ENCODE measurements around the gene DDX18. TPM values are rescaled to one million over a fixed set of nuclear protein-coding genes. Genes with fewer than 3 reads are reported as not detected.

Gene DDX18
- total RNA-seq, 1 experiment from 2014 or later: 42.8 TPM

DNA sequence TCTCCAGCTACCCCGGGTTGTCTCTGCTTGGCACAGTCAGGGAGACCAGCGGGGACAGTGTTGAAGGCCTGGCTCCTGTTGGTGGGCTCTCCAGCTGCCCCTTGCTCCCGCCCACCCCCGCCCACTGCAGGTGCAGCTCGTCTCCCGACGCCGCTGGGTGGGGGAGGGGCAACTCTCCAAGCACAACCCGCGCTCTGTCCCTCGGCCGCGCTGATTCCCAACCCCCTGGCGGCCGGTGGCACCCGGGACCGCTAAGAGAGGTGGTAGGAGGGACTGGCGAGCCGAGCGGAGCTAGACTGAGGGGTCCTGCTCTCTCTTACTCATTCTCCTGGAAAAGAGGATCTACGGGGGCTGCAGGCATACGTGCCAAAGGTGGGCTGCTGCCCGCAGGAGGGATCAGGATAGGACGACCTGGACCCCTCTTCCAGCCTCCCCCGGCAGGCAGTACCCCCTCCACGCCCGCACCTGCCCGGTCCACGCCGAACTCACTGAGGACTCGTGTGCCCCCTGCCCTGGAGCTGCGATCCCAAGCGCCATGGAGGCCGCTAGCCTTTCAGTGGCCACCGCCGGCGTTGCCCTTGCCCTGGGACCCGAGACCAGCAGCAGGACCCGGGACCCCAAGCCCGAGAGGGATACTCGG lies 44.5 kb downstream of the DDX18 start:
- TF ChIP-seq, protein P1, sequence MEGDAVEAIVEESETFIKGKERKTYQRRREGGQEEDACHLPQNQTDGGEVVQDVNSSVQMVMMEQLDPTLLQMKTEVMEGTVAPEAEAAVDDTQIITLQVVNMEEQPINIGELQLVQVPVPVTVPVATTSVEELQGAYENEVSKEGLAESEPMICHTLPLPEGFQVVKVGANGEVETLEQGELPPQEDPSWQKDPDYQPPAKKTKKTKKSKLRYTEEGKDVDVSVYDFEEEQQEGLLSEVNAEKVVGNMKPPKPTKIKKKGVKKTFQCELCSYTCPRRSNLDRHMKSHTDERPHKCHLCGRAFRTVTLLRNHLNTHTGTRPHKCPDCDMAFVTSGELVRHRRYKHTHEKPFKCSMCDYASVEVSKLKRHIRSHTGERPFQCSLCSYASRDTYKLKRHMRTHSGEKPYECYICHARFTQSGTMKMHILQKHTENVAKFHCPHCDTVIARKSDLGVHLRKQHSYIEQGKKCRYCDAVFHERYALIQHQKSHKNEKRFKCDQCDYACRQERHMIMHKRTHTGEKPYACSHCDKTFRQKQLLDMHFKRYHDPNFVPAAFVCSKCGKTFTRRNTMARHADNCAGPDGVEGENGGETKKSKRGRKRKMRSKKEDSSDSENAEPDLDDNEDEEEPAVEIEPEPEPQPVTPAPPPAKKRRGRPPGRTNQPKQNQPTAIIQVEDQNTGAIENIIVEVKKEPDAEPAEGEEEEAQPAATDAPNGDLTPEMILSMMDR (conservative IDR thresholded peaks at IDR 0.05; ENCODE audit: low read depth, low read length): no peak
- no peak for TF ChIP-seq EZH2 (IDR thresholded peaks at IDR 0.05; ENCODE audit: low read length, unreplicated experiment)
- TF ChIP-seq EZH2phosphoT487 (IDR thresholded peaks at IDR 0.05; ENCODE audit: borderline replicate concordance, low read length): no peak
- no peak for ATAC-seq
- Histone ChIP-seq H4K20me1 (ENCODE audit: low read length) (no peaks in the 10 kb centered on the region), H2AFZ (ENCODE audit: low read length) (no peak overlapping the region), H3K27me3 (ENCODE audit: low read length) (no peaks in the 10 kb centered on the region), H3F3A (ENCODE audit: low read length, unreplicated experiment) (no peaks in the 10 kb centered on the region), H3K9me2 (replicated peaks; ENCODE audit: low read length) (no peaks in the 10 kb centered on the region), H3K4me2 (ENCODE audit: low read length) (no peak overlapping the region), H3K36me3 (ENCODE audit: low read depth, low read length) (no peaks in the 10 kb centered on the region), H3K27ac (ENCODE audit: low read length) (no peak overlapping the region), H3K9ac (ENCODE audit: low read length) (no peak overlapping the region), H3K4me3 (ENCODE audit: low read length) (no peak overlapping the region), H3K4me1 (ENCODE audit: insufficient read depth, low read length) (peaks cover 27% of the 10 kb centered on the region), H3K9me3 (ENCODE audit: low read length) (no peaks in the 10 kb centered on the region), H3K79me2 (ENCODE audit: low read length) (no peaks in the 10 kb centered on the region)
- no peak for DNase-seq
- BruUV-seq (replicated peaks): no TSS peak
- intact Hi-C loops (cut with micrococcal nuclease): no loop called here
- ChIA-PET POLR2A (ENCODE audit: unreplicated experiment) (no interaction called here), CTCF (no interaction called here)

DNA sequence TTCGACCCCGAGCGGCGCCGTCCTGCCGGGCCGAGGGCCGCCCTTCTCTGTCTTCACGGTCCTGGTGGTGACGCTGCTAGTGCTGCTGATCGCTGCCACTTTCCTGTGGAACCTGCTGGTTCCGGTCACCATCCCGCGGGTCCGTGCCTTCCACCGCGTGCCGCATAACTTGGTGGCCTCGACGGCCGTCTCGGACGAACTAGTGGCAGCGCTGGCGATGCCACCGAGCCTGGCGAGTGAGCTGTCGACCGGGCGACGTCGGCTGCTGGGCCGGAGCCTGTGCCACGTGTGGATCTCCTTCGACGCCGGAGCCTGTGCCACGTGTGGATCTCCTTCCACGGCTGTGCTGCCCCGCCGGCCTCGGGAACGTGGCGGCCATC lies 45.0 kb downstream of the DDX18 start:
- Histone ChIP-seq H3K9ac (ENCODE audit: low read length) (no peak overlapping the region), H3F3A (ENCODE audit: low read length, unreplicated experiment) (no peaks in the 10 kb centered on the region), H3K27ac (ENCODE audit: low read length) (no peak overlapping the region), H3K9me2 (replicated peaks; ENCODE audit: low read length) (no peaks in the 10 kb centered on the region), H3K9me3 (ENCODE audit: low read length) (no peaks in the 10 kb centered on the region), H3K4me3 (ENCODE audit: low read length) (no peak overlapping the region), H3K4me1 (ENCODE audit: insufficient read depth, low read length) (peaks cover 27% of the 10 kb centered on the region), H3K27me3 (ENCODE audit: low read length) (no peaks in the 10 kb centered on the region), H3K79me2 (ENCODE audit: low read length) (no peaks in the 10 kb centered on the region), H3K4me2 (ENCODE audit: low read length) (no peak overlapping the region), H2AFZ (ENCODE audit: low read length) (no peak overlapping the region), H3K36me3 (ENCODE audit: low read depth, low read length) (no peaks in the 10 kb centered on the region), H4K20me1 (ENCODE audit: low read length) (no peaks in the 10 kb centered on the region)
- CTCF ChIA-PET: no interaction called here
- POLR2A ChIA-PET (ENCODE audit: unreplicated experiment): no interaction called here
- TF ChIP-seq EZH2 (IDR thresholded peaks at IDR 0.05; ENCODE audit: low read length, unreplicated experiment) (no peak), EZH2phosphoT487 (IDR thresholded peaks at IDR 0.05; ENCODE audit: borderline replicate concordance, low read length) (no peak)
- TF ChIP-seq, protein P1 (conservative IDR thresholded peaks at IDR 0.05; ENCODE audit: low read depth, low read length): no peak
- ATAC-seq (no peak), DNase-seq (no peak)
- no TSS peak for BruUV-seq (replicated peaks)
- intact Hi-C loops (cut with micrococcal nuclease): no loop called here

DNA sequence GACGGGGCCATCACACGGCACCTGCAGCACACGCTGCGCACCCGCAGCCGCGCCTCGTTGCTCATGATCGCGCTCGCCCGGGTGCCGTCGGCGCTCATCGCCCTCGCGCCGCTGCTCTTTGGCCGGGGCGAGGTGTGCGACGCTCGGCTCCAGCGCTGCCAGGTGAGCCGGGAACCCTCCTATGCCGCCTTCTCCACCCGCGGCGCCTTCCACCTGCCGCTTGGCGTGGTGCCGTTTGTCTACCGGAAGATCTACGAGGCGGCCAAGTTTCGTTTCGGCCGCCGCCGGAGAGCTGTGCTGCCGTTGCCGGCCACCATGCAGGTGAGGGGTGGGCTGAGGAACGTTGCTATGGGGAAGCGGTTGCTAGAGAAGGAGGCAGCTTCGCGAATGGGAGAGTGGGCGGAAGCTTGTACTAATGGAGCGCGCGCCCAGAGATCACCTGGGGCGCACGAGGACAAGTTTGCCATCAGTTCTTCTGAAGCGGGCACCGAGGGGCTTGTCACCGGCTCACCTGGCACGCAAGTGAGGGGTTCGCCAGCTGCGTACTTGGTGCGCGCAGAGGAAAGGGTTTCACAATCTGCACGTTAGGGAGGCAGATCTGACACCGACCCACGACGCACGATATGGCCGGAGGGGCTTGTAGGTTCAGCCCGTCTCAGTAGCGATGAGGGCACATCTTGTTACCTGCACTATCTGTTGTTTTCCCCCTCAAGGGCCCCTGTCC lies 45.6 kb downstream of the DDX18 start:
- DNase-seq (no peak), ATAC-seq (no peak)
- Histone ChIP-seq H3K27ac (ENCODE audit: low read length) (no peak overlapping the region), H4K20me1 (ENCODE audit: low read length) (no peaks in the 10 kb centered on the region), H3K9me2 (replicated peaks; ENCODE audit: low read length) (no peaks in the 10 kb centered on the region), H3K9me3 (ENCODE audit: low read length) (no peaks in the 10 kb centered on the region), H2AFZ (ENCODE audit: low read length) (no peak overlapping the region), H3F3A (ENCODE audit: low read length, unreplicated experiment) (no peaks in the 10 kb centered on the region), H3K4me3 (ENCODE audit: low read length) (no peak overlapping the region), H3K4me2 (ENCODE audit: low read length) (no peak overlapping the region), H3K79me2 (ENCODE audit: low read length) (no peaks in the 10 kb centered on the region), H3K4me1 (ENCODE audit: insufficient read depth, low read length) (peaks cover 23% of the 10 kb centered on the region), H3K27me3 (ENCODE audit: low read length) (no peaks in the 10 kb centered on the region), H3K9ac (ENCODE audit: low read length) (no peak overlapping the region), H3K36me3 (ENCODE audit: low read depth, low read length) (no peaks in the 10 kb centered on the region)
- intact Hi-C loops (cut with micrococcal nuclease): no loop called here
- POLR2A ChIA-PET (ENCODE audit: unreplicated experiment): no interaction called here
- no TSS peak for BruUV-seq (replicated peaks)
- TF ChIP-seq EZH2phosphoT487 (IDR thresholded peaks at IDR 0.05; ENCODE audit: borderline replicate concordance, low read length) (no peak), EZH2 (IDR thresholded peaks at IDR 0.05; ENCODE audit: low read length, unreplicated experiment) (no peak)
- TF ChIP-seq, protein P1 (conservative IDR thresholded peaks at IDR 0.05; ENCODE audit: low read depth, low read length): no peak
- CTCF ChIA-PET: interaction anchor here (0.7 kb wide), 1 partner anchor 143 kb away, joined by 4 read pairs; no protein-coding TSS in a partner anchor

All from PC-3 (cell line).